Breast epithelium (tissue), 3 donors: Measurements from ENCODE around the gene TMEM132D.

Source experiments
- CTCF ChIP-seq, 3 donors: fragments of 450-650 bp; IDR thresholded peaks; one replicate each; pipeline ENCODE4 v1.5.1; 2016 to 2017; ENCODE audit warnings: antibody characterized with exemption in 3 of 3, mild to moderate bottlenecking in 3 of 3, moderate library complexity in 3 of 3
- POLR2A ChIP-seq: fragments of 450-650 bp; IDR thresholded peaks from one replicate; pipeline ENCODE4 v1.6.1; 2016; ENCODE audit warnings: antibody characterized with exemption, mild to moderate bottlenecking, moderate library complexity
- POLR2AphosphoS5 ChIP-seq, 3 donors: sonication (generic); formaldehyde crosslinking; IDR thresholded peaks; one replicate each; pipeline ENCODE4 v1.6.1; 2017; ENCODE audit warnings: antibody characterized with exemption in 3 of 3

- TF ChIP-seq CTCF (IDR thresholded peaks at IDR 0.05) (no peak), POLR2AphosphoS5 (IDR thresholded peaks at IDR 0.05) (no peak), POLR2A (no peak)
These were observed 176.7 kb downstream of the TMEM132D start for GRCh38 chr12:129727100-129727499.
